SJCRH30 (cell line): ENCODE data around the gene RRAS2. TPM values are rescaled to one million over a fixed set of nuclear protein-coding genes. Genes with fewer than 3 reads are reported as not detected.
"Not testable (repeated sequence)": the region's sequence is repeated elsewhere in the genome, so short reads cannot be mapped to it uniquely, and the experiment has no call there.

ENCODE experiments used
- DNase-seq, 2 experiments: peaks; one replicate each; pipeline ENCODE4 v3.0.0-alpha.2; 2015 to 2020
- H3K27ac ChIP-seq: fragments of 250-450 bp; sonication (Bioruptor Pico); 2 replicates; pipeline ENCODE4 v1.5.1; 2020; ENCODE audit warnings: mild to moderate bottlenecking, moderate library complexity
- H3K27me3 ChIP-seq: fragments of 250-450 bp; sonication (Bioruptor Pico); 2 replicates; pipeline ENCODE4 v1.5.1; 2020; ENCODE audit warnings: mild to moderate bottlenecking, moderate library complexity
- H3K36me3 ChIP-seq: fragments of 250-450 bp; sonication (Bioruptor Pico); 2 replicates; pipeline ENCODE4 v1.5.1; 2020; ENCODE audit warnings: mild to moderate bottlenecking, moderate library complexity
- H3K4me1 ChIP-seq: fragments of 250-450 bp; sonication (Bioruptor Pico); 2 replicates; pipeline ENCODE4 v1.5.1; 2020; ENCODE audit warnings: mild to moderate bottlenecking, moderate library complexity
- H3K4me3 ChIP-seq: fragments of 250-450 bp; sonication (Bioruptor Pico); 2 replicates; pipeline ENCODE4 v1.5.1; 2020; ENCODE audit warnings: mild to moderate bottlenecking, moderate library complexity
- H3K9me3 ChIP-seq: fragments of 250-450 bp; sonication (Bioruptor Pico); replicated peaks from 2 replicates; pipeline ENCODE4 v1.5.1; 2020; ENCODE audit warnings: mild to moderate bottlenecking, moderate library complexity
- total RNA-seq: library from RNA; depleted of rRNA; stranded (reverse); fragments of >200 nt; shearing (Covaris generic); gene quantifications from 2 replicates; pipeline ENCODE4 v1.2.3, GENCODE V29; 2014

Gene RRAS2
- total RNA-seq, 1 experiment from 2014 or later: 93.0 TPM

GRCh38 chr11:14254533-14255237, 104.3 kb downstream of the RRAS2 start:
- no peaks in the 10 kb centered on the region for H3K27me3 ChIP-seq
- no peak overlapping the region for H3K27ac ChIP-seq
- H3K9me3 ChIP-seq: no peaks in the 10 kb centered on the region
- peaks cover 8% of the 10 kb centered on the region for H3K4me1 ChIP-seq
- H3K36me3 ChIP-seq: no peaks in the 10 kb centered on the region
- DNase-seq: no peak
- H3K4me3 ChIP-seq: no peak overlapping the region

DNA sequence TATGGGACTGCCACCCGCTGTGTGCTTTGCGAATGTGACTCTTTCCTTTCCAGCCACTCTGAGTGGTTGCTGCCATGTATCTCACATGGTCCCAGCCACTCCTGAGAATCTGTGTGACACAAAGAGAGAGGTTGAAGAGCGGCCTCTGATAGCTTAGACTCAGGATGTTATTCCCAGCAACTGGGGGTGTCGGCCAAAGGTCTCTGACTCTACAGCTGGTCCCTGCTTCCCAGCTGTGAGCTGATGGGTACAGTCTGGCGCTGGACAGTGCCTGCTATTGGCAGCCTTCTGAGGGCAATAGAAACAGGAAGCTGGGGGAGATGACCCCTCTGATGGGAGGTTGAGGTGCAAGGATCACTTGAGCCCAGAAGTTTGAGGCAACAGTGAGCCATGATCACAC, 105.1 kb downstream of the RRAS2 start:
- Histone ChIP-seq H3K4me1 (peaks cover 8% of the 10 kb centered on the region), H3K4me3 (no peak overlapping the region), H3K9me3 (no peaks in the 10 kb centered on the region), H3K27me3 (no peaks in the 10 kb centered on the region), H3K36me3 (no peaks in the 10 kb centered on the region), H3K27ac (no peak overlapping the region)
- no peak for DNase-seq

- H3K27me3 ChIP-seq: no peaks in the 10 kb centered on the region
- peaks cover 8% of the 10 kb centered on the region for H3K4me1 ChIP-seq
- DNase-seq: peak; percentile 50 to 63
- no peak overlapping the region for H3K27ac ChIP-seq
- no peak overlapping the region for H3K4me3 ChIP-seq
- H3K9me3 ChIP-seq: no peaks in the 10 kb centered on the region
- no peaks in the 10 kb centered on the region for H3K36me3 ChIP-seq
These were observed 105.6 kb downstream of the RRAS2 start for GRCh38 chr11:14253421-14253820.

- H3K36me3 ChIP-seq, H3K4me1 ChIP-seq, H3K9me3 ChIP-seq, H3K4me3 ChIP-seq, H3K27me3 ChIP-seq, DNase-seq, H3K27ac ChIP-seq: not testable (repeated sequence)
These were observed 106.5 kb downstream of the RRAS2 start for GRCh38 chr11:14252501-14252900.

- Histone ChIP-seq H3K4me1 (peaks cover 8% of the 10 kb centered on the region), H3K27me3 (no peaks in the 10 kb centered on the region), H3K36me3 (no peaks in the 10 kb centered on the region), H3K27ac (no peak overlapping the region), H3K4me3 (no peak overlapping the region), H3K9me3 (no peaks in the 10 kb centered on the region)
- no peak for DNase-seq
These were observed 107.2 kb downstream of the RRAS2 start for GRCh38 chr11:14251754-14252153.

DNA sequence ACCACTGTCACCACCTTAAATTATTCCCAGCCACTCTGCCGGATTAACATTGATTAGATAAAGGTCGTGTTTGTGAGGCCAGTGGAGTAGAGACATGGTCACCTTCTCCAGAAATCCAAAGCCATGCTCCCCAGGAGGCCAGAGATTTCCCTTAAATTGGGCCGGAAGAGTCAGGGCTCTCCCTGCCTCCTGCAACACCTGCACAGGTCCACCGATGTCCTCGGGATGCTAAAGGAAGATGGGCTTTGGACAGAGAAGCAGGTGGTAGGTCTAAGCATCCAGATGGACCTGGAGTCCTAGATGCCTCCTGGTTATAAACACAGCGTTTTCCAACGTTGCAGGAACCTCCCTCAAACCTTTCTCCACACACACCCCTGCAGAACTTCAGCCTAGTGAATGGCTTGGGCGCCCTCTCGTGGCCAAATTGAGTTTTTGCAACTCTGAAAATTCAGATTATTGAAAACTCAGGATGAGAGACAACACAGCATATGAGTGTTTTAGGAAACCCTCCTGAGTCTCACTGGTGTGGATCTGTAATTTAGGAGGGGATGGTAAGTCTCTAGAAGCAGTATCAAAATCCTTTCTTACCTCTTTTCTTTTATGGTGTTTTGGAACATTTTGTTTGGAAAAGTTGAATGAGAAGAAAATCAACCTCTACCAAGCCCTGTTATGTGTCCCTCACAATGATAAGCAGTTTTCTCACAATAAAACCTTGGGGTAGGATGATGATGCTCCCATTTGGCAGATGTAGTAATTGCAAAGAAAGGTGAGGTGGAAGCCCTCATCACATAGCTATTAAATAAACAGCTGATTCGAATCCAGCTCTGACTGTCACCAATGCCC, 109.6 kb downstream of the RRAS2 start:
- Histone ChIP-seq H3K4me1 (peaks cover 8% of the 10 kb centered on the region), H3K27me3 (no peaks in the 10 kb centered on the region), H3K4me3 (no peak overlapping the region), H3K36me3 (no peaks in the 10 kb centered on the region), H3K27ac (no peak overlapping the region), H3K9me3 (no peaks in the 10 kb centered on the region)
- DNase-seq: peak; percentile 51 to 84

DNA sequence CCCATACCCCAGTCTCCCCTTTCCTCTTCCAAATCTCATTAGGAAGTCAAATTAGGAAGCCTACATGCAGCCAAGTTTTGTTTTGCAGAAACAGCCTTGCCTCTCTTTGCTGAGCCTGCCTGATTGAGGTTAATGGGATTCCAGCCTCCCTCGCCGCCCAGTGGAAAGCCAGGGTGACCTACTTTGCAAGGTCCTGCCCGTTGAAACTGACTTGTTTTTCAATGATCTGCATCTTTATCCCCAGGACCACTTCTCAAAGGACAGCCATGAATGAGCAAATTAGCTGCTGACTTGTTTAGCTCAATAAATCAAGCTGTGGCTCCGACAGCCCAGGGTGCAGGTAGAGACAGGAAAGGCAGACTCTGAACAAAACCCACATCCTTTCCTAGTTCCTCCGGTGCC, 110.4 kb downstream of the RRAS2 start:
- Histone ChIP-seq H3K4me3 (no peak overlapping the region), H3K4me1 (peaks cover 6% of the 10 kb centered on the region), H3K27ac (no peak overlapping the region), H3K36me3 (no peaks in the 10 kb centered on the region), H3K9me3 (no peaks in the 10 kb centered on the region), H3K27me3 (no peaks in the 10 kb centered on the region)
- no peak for DNase-seq

DNA sequence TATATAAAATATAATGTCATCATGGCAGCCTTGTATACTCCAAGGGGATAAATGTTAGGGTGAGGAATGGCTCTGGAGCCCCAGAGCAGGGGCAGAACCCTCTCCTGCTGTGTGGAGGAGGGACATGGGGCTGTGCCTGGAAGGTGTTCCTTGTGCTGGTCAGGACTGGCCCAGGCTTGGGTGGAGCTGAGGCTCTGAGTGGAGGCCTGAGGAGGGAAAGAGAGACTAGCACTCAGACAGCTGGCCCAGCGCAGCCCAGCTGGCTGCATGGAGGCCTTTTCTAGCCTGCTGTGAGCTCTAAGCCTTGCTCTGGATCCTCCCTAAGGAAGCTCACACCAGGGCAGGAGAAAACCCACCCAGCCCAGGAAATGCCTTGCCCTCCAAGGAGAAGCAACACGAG, 113.5 kb downstream of the RRAS2 start:
- H3K27ac ChIP-seq: no peak overlapping the region
- H3K36me3 ChIP-seq: no peaks in the 10 kb centered on the region
- DNase-seq: no peak
- no peak overlapping the region for H3K4me3 ChIP-seq
- no peaks in the 10 kb centered on the region for H3K27me3 ChIP-seq
- no peaks in the 10 kb centered on the region for H3K4me1 ChIP-seq
- H3K9me3 ChIP-seq: no peaks in the 10 kb centered on the region

DNA sequence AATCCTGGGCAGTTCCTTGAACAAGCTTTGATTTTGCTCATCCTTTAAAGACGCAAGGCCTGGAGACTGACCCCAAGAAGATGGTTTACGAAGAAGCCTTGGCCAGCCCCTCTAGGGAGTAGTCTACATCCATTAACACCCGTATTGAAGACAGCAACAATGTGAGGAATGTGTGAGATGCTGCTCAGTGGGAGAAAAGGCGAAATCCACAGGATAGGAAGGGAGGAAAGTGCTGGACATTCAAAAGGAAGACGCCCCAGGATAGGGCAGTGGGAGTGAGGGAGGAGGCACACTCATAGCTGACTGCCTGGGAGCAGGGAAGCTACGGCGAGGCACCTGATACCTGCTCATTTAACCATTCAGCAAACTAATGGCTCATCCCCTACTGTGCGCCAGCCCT, 114.1 kb downstream of the RRAS2 start:
- Histone ChIP-seq H3K36me3 (no peaks in the 10 kb centered on the region), H3K4me3 (no peak overlapping the region), H3K27me3 (no peaks in the 10 kb centered on the region), H3K9me3 (no peaks in the 10 kb centered on the region), H3K27ac (no peak overlapping the region), H3K4me1 (no peaks in the 10 kb centered on the region)
- DNase-seq: no peak

- DNase-seq: no peak
- no peaks in the 10 kb centered on the region for H3K4me1 ChIP-seq
- H3K4me3 ChIP-seq: no peak overlapping the region
- no peaks in the 10 kb centered on the region for H3K27me3 ChIP-seq
- no peaks in the 10 kb centered on the region for H3K36me3 ChIP-seq
- H3K27ac ChIP-seq: no peak overlapping the region
- no peaks in the 10 kb centered on the region for H3K9me3 ChIP-seq
These were observed 116.2 kb downstream of the RRAS2 start for GRCh38 chr11:14242733-14243132.

- H3K9me3 ChIP-seq: no peaks in the 10 kb centered on the region
- no peaks in the 10 kb centered on the region for H3K4me1 ChIP-seq
- no peak overlapping the region for H3K27ac ChIP-seq
- no peaks in the 10 kb centered on the region for H3K36me3 ChIP-seq
- DNase-seq: no peak
- H3K27me3 ChIP-seq: no peaks in the 10 kb centered on the region
- no peak overlapping the region for H3K4me3 ChIP-seq
These were observed 116.8 kb downstream of the RRAS2 start for GRCh38 chr11:14242187-14242586.

GRCh38 chr11:14240951-14241350, 118.0 kb downstream of the RRAS2 start:
- Histone ChIP-seq H3K4me3 (no peak overlapping the region), H3K9me3 (no peaks in the 10 kb centered on the region), H3K27me3 (no peaks in the 10 kb centered on the region), H3K27ac (no peak overlapping the region), H3K36me3 (no peaks in the 10 kb centered on the region), H3K4me1 (no peaks in the 10 kb centered on the region)
- no peak for DNase-seq

DNA sequence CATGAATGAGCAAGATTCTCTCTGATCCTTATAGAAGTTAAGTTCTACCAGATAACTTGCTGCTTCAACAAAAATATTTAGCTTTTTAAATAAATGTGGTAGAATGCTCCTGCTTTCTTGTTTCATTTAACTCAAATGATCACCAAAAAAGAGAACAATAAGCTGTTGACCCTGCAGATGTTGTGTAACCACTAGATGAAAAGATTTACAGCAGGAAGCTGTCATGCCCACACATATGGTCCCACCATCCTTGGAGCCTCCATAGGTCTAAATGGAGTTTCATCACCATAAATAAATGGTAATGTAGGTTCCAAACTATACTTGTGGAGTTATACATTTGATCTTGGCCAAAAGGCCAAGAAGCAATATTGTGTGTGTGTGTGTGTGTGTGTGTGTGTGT, 118.8 kb downstream of the RRAS2 start:
- Histone ChIP-seq H3K27me3 (no peaks in the 10 kb centered on the region; the same call in 1 of the 2 replicates), H3K27ac (no peak overlapping the region), H3K9me3 (no peaks in the 10 kb centered on the region), H3K4me3 (no peak overlapping the region), H3K4me1 (no peaks in the 10 kb centered on the region), H3K36me3 (no peaks in the 10 kb centered on the region)
- no peak for DNase-seq

- Histone ChIP-seq H3K9me3 (no peaks in the 10 kb centered on the region), H3K27ac (no peak overlapping the region), H3K4me1 (no peaks in the 10 kb centered on the region), H3K36me3 (no peaks in the 10 kb centered on the region), H3K4me3 (no peak overlapping the region), H3K27me3 (peaks cover 7% of the 10 kb centered on the region; the same call in 1 of the 2 replicates)
- no peak for DNase-seq
These were observed 121.5 kb downstream of the RRAS2 start for GRCh38 chr11:14237444-14237961.

DNA sequence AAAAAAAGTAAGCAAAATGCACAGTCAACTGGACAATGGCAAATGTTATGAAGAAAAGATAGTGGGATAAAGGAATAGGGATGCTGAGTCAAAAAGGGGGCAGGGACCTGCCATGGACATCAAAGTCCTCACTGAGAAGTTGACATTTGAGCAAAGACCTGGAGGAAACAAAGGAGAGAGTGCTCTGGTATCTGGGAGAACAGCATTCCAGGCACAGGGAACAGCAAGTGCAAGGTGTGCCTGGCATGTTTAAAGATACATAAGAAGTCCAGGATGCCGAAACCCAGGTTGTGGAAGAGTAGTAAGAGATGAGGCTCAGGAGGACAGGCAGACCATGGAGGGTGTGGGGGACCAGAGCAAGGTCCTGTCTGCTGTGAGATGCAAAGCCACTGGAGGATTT, 123.3 kb downstream of the RRAS2 start:
- H3K27me3 ChIP-seq: peaks cover 20% of the 10 kb centered on the region; the same call in 1 of the 2 replicates
- H3K27ac ChIP-seq: no peak overlapping the region
- no peak for DNase-seq

More for the DNA sequence above, 123.3 kb downstream of the RRAS2 start:
- Histone ChIP-seq H3K4me3 (no peak overlapping the region), H3K4me1 (no peaks in the 10 kb centered on the region), H3K9me3 (no peaks in the 10 kb centered on the region), H3K36me3 (no peaks in the 10 kb centered on the region)
